GM18511 (cell line): ENCODE measurements around the gene ERAP2.

Experiments
- ATAC-seq: cut with Tn5 transposase; IDR thresholded peaks from one replicate; pipeline ENCODE4 v1.9.1; 2021; ENCODE audit warnings: mild to moderate bottlenecking, moderate library complexity; ENCODE audit not compliant: unreplicated experiment

The ERAP2 gene

DNA sequence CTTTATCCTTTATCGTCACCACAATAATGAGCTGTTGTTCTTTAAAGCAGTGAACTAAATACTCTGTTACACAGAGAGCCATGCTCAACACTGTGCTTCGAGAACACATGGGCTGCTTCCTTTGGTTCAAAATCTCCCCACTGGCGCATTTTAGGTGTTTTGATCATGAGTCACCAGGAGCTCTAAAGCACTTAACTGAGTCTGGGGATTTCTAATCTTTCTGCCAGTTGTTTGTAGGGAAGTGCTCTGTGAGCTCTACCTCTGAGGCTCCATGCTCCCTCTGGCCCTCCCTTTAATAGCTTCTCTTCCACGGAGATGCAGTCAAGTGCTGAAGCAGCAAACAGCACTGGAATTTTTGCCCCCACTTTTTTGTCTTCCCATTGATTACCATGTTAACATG lies 17.0 kb downstream of the ERAP2 start:
- ATAC-seq = no peak

DNA sequence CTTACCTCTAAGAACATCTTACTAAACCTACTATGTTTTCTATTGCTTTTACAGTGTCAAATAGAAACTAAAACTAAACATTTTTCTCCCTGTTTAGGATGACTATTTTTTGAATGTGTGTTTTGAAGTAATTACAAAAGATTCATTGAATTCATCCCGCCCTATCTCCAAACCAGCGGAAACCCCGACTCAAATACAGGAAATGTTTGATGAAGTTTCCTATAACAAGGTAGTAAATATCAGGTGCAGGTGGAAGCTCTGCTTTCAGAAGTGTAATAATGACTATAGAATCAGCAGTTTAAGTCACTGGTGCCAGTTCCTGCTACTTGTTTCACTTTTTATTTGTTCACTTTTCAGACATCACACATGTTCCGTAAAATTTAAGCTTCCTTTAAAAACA lies 20.0 kb downstream of the ERAP2 start:
- peak; percentile 75 for ATAC-seq

DNA sequence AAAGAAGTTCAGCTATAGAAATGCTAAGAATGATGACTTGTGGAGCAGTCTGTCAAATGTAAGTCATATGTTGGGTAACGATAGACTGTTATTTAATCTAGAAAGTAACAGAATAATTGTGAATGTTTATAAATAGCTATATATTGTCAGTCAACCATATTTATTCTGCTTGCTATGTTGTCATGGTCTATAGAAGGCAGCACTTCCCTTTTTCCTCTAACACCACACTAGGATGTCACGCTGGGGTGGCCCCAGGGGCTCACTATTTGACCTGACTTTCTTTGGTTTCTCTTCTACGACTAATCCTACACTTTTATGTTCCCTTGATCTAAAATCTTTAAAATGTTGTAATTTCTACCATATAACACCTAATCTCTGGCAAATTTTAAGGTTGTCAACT lies 20.5 kb downstream of the ERAP2 start:
- peak; percentile 99 for ATAC-seq

DNA sequence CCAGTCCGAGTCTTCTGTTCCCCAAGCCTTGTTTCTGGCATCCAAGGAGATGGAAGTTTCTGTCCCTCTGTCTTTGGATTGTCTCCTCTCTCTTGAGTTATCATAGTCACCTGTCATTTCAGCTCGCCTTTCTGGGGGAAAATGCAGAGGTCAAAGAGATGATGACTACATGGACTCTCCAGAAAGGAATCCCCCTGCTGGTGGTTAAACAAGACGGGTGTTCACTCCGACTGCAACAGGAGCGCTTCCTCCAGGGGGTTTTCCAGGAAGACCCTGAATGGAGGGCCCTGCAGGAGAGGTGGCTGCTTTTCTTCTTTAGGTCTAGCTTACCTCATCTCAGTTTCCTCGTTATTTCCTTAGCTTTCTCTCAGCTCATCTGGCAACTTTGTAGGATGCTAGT lies 25.1 kb downstream of the ERAP2 start:
- no peak for ATAC-seq

DNA sequence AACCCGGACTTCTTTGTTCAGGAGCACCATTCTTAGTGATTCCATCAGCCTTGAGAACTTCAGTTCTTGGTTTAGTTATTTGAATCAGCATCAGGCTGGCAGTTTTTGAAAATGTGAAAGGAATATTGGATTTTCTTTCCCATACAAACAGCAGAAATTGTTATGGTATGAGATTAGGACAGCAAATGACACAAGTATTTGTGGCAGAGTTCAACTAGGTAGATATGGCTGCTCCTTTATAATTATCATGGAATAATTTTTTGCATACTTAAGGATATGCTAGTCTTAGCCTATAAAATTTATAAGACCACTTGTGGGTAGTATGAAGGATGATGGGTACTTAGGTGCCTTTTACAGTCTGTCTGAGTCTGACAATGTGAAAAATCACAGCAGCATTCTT lies 25.5 kb downstream of the ERAP2 start:
- no peak for ATAC-seq

DNA sequence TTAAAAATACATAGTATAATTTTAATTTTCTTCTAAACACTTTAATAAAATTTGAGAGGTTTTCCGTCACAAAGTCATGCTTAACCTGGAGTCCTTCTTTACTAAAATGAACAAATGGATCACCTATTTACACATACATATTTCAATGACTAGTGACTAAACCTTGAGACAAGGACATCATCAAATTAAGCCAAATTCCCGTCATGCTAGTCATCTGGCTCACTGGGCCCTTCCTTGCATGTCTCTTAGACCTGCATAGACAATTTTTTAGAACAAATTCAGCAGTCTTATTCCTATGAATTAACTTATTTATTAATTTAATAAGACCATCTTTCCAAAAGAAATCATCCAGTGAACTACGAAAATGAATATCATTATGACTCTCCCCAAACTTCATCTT lies 26.6 kb downstream of the ERAP2 start:
- ATAC-seq = no peak

DNA sequence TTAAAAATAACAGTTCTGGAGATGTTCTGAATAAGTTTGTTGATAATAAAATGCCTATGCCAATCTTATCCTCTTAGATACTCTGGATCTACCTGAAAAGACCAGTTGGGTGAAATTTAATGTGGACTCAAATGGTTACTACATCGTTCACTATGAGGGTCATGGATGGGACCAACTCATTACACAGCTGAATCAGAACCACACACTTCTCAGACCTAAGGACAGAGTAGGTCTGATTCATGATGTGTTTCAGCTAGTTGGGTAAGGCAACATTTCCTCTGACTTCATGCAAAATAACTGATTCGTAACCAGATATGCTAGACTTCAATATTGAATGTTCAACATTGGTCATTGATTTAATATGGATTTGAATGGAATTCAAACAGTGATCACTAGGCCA lies 27.0 kb downstream of the ERAP2 start:
- no peak for ATAC-seq

DNA sequence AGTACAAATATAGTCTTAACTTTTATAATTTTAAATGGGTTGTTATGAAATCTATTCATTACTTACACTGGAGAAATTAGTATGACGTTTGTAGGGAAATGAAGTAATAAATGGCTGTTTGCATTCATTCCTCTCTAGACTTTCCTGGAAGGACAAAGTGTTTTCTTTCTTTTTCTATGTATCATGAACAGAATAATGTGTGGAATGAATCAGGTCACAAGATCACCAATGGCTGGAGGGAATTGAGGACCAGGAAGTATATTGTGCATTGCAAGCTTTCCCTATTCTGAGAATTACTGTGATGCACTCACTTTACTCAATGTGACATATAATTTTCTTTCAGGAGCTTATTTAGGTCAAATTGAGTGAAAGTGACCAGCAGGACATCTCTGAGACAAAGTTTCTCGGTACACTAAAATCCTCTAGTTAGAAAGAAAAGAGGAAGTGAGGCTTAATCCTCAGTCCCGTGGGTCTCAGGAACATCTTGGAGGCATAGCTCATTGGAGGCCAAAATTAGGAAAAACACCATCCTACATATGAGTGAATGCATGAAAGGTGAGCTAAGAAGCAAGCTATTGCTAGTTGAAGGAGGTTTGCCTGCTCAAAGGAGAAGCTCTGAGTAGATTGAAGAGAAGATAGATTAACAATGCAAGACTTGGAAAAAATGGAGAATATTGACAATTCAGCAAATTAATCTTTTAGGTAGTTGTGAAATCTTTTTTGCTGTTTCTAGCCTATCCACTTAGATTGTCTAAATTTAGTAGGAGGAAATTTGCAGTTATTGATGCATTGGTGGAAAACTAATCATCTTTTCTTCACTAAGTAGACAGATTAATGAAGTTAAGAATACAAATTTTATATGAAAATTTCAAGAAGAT lies 28.0 kb downstream of the ERAP2 start:
- no peak for ATAC-seq

DNA sequence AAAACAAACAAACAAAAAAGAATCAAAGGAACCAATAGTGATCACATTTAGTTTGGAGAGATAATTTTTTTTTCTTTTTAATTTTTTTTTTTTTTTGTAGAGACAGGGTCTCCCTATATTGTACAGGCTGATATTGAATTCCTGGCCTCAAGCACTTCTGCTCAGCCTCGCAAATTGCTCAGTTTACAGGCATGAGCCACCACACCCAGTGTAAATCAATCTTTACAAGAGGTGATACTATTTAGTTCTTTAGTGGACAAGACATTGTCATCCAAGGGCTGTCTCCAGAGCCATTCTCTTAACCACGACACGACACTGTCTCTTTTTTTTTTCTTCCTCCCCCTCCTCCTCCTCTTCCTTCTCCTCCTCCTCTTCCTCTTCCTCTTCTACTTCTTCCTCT lies 29.6 kb downstream of the ERAP2 start:
- ATAC-seq = no peak

DNA sequence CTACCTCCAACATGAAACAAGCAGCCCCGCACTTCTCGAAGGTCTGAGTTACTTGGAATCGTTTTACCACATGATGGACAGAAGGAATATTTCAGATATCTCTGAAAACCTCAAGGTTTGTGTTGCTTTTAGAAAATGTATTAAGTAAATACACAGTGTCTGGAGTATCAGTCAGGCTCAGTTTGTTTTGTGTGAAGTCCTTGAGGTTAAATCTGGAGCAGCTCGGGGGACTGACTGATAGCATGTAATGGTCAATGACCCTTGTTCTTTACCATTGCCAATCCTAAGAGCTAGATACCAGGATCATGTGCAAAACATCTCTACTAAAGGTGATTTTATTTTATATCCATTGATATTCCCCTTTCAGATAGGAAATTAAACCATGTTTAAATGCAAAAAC lies 32.7 kb downstream of the ERAP2 start:
- no peak for ATAC-seq

DNA sequence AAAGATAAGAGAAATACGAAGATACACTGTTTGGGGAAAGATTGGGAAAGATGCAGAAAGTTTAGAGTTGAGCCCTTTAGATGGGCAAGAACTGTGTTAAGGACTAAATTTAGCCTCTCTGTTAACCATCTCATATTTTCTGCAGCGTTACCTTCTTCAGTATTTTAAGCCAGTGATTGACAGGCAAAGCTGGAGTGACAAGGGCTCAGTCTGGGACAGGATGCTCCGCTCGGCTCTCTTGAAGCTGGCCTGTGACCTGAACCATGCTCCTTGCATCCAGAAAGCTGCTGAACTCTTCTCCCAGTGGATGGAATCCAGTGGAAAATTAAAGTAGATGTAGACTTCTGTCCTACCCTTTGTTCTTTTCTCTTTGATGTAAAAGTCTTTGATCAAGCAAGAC lies 33.1 kb downstream of the ERAP2 start:
- no peak for ATAC-seq

DNA sequence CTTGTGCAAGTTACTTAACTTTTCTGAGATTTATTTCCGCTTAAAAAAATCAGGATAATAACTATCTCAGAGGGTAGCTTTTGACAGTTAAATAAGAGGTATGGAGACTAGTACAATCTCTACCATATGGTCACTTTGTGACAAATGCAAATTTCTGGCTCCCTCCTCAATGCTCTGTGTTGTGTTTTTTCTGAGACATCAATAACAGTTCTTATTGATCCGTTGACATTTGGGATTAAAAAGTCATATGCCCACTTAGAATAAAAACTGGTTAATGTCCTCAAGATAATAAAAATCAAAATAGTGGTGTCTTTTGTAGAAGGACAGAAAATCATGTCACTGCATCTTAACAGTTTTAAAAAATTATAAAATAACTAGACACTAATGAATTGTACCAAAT lies 34.8 kb downstream of the ERAP2 start:
- ATAC-seq = no peak

DNA sequence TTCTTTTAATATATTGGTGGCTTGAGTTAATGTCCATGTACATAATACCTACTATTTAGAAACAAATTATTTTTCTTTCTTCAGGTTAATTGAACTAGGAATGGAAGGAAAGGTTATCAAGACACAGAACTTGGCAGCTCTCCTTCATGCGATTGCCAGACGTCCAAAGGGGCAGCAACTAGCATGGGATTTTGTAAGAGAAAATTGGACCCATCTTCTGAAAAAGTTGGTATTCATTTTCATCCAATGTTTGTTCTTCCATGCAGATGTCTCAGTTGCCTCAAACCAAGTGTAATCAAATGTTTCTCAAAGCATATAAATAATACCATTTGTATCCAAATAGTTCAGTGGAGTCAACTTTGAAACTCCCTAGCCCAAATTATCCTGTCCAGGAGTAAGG lies 36.9 kb downstream of the ERAP2 start:
- no peak for ATAC-seq

DNA sequence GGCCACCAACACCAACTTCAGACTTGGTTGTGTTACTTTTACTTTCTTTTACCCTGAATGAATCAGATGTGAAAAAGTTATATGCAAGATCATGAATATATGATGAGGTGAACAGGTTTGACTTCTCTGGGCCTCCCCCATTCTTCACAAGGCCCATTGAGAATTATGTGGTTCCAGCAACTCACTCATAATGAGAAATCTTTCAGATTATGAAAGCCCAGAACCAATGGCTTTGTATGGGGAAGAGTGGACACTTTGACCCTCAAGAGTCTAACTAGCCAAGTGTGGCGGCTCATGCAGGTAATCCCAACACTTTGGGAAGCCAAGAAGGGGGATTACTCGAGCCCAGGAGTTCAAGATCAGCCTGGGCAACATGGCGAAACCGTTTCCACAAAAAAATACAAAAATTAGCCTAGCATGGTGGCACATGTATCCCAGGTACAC lies 43.5 kb downstream of the ERAP2 start:
- peak; percentile 83 for ATAC-seq

DNA sequence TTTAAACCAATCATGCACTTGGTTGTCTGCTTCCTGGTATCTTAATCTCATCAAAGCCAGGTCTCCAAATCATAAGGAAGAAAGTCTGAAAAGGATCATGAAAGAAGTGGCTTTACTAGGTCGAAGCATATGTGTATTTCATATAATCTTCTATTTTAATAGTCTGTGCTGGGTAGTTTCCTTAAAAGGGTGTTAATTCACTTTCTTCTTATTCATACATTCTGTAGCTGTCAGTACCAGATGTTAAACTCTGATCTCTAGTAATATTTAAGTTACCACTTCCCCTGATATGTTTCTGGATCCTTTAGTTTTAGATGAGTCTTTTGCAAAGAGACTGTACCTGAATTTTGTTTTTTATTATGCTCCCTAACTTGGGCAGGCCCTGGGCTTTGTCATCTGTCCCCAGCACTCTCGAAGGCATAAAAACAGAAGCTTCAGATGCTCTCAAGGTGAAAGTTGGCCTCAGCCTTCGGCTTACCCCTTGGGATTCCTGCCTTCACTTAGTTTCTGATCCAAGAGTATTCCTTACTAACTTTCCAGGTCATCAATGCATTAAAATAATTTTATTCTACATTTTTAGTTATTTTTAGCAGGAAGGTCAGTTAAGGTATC lies 44.5 kb downstream of the ERAP2 start:
- no peak for ATAC-seq

DNA sequence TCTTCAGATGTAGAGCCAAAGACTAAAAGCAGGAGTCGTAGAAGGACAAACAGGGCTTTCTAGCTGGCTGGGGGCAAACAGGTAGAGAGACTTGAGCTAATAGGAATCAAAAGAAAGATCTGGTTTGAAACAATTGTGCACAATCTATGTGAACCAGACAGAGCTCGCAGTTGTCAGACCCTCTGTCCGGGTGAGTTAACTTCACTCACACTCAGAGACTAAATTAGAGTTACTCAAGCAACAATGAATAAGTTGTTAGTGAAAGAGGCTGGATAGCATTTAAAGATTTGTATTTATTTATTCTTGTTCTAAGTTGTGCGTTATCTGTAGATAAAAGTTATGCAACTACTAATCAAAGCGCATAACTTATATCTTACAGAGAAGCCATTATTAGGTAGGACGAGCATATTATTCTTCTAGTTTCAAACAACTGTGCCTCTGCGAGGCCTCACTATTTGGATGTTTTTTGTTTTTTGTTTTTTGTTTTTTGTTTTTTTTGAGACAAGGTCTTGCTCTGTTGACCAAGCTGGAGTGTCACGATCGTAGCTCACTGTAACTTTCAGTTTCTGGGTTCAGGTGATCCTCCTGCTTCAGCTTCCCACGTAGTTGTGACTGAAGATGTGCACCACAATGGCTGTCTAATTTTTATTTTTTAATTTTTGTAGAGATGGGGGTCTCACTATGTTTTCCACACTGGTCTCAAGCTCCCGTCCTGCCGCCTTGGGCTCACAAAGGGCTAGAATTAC lies 46.4 kb downstream of the ERAP2 start:
- ATAC-seq = no peak

DNA sequence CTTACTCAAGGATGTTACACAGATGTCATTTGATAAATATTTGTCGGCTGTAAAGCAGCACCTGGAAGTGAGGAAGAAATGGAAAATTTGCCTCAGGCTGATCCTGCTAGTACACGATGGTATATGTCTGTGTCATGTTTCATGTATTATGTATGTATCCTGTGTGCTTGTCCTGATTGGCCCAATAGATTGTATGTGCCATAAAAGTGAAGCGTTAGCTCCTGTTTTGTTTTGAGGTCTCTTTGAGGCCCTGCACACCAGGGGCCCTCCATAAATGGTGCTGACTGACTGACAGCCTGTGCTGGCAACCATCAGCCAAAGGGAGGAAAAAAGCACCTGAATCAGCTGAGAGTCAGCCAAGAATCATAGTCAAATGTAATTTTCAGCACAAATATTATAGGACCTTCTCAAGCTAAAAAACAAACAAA lies 47.7 kb downstream of the ERAP2 start:
- ATAC-seq = no peak

DNA sequence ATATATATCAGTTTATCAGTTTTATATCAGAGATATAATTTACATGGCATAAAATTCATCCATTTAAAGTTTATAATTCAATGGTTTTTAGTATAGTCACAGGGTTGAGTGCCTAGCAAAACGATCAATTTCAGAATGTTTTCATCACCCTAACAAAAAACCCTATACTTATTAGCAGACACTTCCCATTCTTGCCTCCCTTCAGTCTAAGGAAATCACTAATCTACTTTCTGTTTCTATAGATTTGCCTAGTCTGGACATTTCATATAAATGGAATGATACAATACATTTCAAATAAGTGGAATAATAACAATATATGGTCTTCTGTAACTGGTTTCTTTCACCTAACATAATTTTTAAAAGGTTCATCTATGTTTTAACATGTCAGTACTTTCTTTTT lies 50.0 kb downstream of the ERAP2 start:
- no peak for ATAC-seq

DNA sequence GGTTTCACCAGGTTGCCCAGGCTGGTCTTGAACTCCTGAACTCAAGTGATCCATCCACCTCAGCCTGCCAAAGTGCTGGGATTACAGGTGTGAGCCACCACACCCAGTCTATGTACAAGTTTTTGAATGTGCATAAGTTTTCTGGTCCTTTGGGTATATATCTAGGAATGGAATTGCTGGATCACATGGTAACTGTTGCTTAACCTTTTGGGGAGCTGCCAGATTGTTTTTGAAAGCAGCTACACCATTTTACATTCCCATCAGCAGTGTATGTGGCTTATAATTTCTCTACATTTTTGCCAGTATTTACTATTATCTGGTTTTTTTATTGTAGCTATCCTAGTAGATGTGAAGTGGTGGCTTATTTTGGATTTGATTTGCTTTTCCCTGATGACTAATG lies 50.7 kb downstream of the ERAP2 start:
- ATAC-seq = no peak

DNA sequence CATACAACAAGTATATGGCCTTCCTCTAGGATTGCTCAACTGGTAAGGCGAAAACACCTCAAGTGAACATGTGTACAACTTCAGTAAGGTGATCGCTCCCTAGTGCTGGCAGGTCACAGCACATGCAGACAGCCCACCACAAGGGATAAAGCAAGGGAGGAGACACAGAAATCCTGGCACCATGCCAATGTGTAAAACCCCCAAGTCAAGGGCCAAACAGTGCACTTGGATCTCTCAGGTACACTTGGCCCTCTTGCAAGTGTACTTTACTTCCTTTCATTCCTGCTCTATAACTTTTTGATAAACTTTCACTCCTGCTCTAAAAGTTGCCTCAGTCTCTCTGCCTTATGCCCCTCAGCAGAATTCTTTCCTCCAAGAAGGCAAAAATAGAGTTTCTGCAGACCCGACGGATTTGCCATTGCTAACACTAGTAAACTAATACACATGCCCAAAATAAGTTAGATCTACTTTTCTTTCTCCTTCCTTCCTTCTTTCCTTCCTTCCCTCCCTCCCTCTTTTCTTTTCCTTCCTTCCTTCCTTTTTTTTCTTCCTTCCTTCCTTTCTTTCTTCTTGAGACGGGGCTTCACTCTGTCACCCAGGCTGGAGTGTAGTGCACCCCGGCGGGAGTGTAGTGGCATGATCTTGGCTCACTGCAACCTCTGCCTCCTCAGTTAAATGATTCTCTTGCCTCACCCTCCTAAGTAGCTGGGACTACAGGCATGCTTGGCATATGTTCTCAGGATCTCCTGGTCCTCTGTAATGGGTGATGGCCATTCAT lies 52.8 kb downstream of the ERAP2 start:
- ATAC-seq = no peak

DNA sequence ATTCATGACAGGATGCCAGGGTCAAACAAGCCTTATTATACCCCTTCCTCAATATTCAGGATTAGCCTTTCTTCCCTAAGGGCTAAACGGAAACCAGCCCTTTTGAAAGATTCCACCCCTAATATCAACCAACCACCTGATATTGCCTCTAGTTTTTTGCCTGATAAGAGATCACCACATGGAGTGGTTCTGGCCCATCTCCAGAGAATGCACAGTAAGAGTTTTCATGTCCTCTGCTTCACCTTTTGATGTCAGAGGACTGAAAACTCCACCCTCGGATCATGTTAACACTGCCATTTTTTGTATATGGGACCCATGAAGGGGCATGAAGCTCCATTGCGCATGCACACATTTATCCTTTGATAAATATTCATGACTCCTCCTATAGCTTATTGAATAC lies 53.8 kb downstream of the ERAP2 start:
- no peak for ATAC-seq
